Esophagus squamous epithelium (tissue), 5 donors: ENCODE measurements around the gene NFKB1. TPM values are rescaled to one million over a fixed set of nuclear protein-coding genes. Genes with fewer than 3 reads are reported as not detected.

Source experiments
- DNase-seq: peaks from one replicate; lab custom pipeline; 2025; lab: John Stamatoyannopoulos, UW
- H3K27ac ChIP-seq, 4 donors: fragments of 200-600 bp; sonication (generic); one replicate each; pipeline ENCODE4 v1.5.1; 2016 to 2019; ENCODE audit warnings: mild to moderate bottlenecking in 1 of 4
- H3K27me3 ChIP-seq, 4 donors: fragments of 200-600 bp; sonication (generic); 1 replicate in 3 of 4; 2 replicates in 1 of 4; pipeline versions ENCODE4 v1.5.1 to v1.6.0; 2017 to 2021; ENCODE audit warnings: antibody characterized with exemption in 1 of 4
- H3K36me3 ChIP-seq, 3 donors: fragments of 200-600 bp; sonication (generic); one replicate each; pipeline ENCODE4 v1.5.1; 2016 to 2019
- H3K4me1 ChIP-seq, 3 donors: fragments of 200-600 bp; sonication (generic); one replicate each; pipeline ENCODE4 v1.5.1; 2017 to 2019
- H3K4me3 ChIP-seq, 4 donors: fragments of 200-600 bp; sonication (generic); 1 replicate in 3 of 4; 2 replicates in 1 of 4; pipeline ENCODE4 v1.5.1; 2016 to 2019; ENCODE audit warnings: mild to moderate bottlenecking in 2 of 4, moderate library complexity in 1 of 4
- H3K9me3 ChIP-seq, 3 donors: fragments of 200-600 bp; sonication (generic); one replicate each; pipeline ENCODE4 v1.5.1; 2016 to 2019
- CTCF ChIP-seq, 6 experiments: fragments of 450-650 bp in 4 of 6; fragments of 200-600 bp in 2 of 6; sonication (generic) in 2 of 6; IDR thresholded peaks; one replicate each; pipeline ENCODE4 v1.5.1; 2016 to 2019; ENCODE audit warnings: antibody characterized with exemption in 6 of 6, mild to moderate bottlenecking in 4 of 6, moderate library complexity in 4 of 6
- POLR2A ChIP-seq, 4 donors: fragments of 450-650 bp; IDR thresholded peaks; one replicate each; pipeline ENCODE4 v1.6.1; 2017; ENCODE audit warnings: antibody characterized with exemption in 4 of 4, mild to moderate bottlenecking in 4 of 4, moderate library complexity in 3 of 4
- WGBS, 2 donors: methylation state at CpG; one replicate each; pipeline ENCODE4 v1.1.5; 2018; 5-methylcytosine and 5-hydroxymethylcytosine counted together
- intact Hi-C: fragments of 100-400 bp; cut with DNase I; formaldehyde crosslinking; loops from one replicate; pipeline ENCODE4 v1.15.0; 2022
- total RNA-seq, 4 donors: library from RNA; depleted of rRNA; stranded (reverse); fragments of >200 nt; gene quantifications; one replicate each; pipeline ENCODE4 v1.1.0, GENCODE V29; 2016
- donor health status: DM: yes; HTN: yes; CAD: no.

Gene NFKB1
- total RNA-seq, 4 donors from 2014 or later: 33.5 to 47.5 (median 41.4) TPM

GRCh38 chr4:102517753-102518152 lies 16.6 kb downstream of the NFKB1 start:
- H3K4me1 ChIP-seq: peaks cover 0 to 34% (median 6%) of the 10 kb centered on the region in 3 donors
- H3K4me3 ChIP-seq: no peak overlapping the region
- DNase-seq: no peak
- intact Hi-C loops: no loop called here
- no peak overlapping the region for H3K27ac ChIP-seq
- H3K36me3 ChIP-seq: no peaks in the 10 kb centered on the region
- no peaks in the 10 kb centered on the region for H3K9me3 ChIP-seq
- no peak for TF ChIP-seq POLR2A (IDR thresholded peaks at IDR 0.05)
- TF ChIP-seq CTCF (IDR thresholded peaks at IDR 0.05): no peak
- no peaks in the 10 kb centered on the region for H3K27me3 ChIP-seq

GRCh38 chr4:102518703-102519131 lies 17.6 kb downstream of the NFKB1 start:
- Histone ChIP-seq H3K27ac (no peak overlapping the region), H3K9me3 (no peaks in the 10 kb centered on the region), H3K36me3 (no peaks in the 10 kb centered on the region), H3K4me3 (no peak overlapping the region), H3K27me3 (no peaks in the 10 kb centered on the region), H3K4me1 (peaks cover 0 to 34% (median 8%) of the 10 kb centered on the region in 3 donors)
- intact Hi-C loops: no loop called here
- TF ChIP-seq CTCF (IDR thresholded peaks at IDR 0.05) (no peak), POLR2A (IDR thresholded peaks at IDR 0.05) (no peak)
- no peak for DNase-seq
- WGBS, 2 donors: 61 to 63% methylated on average over 2 of the region's 2 CpGs

- H3K4me1 ChIP-seq: peaks cover 0 to 37% (median 8%) of the 10 kb centered on the region in 3 donors
- H3K27me3 ChIP-seq: no peaks in the 10 kb centered on the region
- DNase-seq: no peak
- TF ChIP-seq POLR2A (IDR thresholded peaks at IDR 0.05) (no peak), CTCF (IDR thresholded peaks at IDR 0.05) (no peak)
- WGBS, 2 donors: 60 to 68% methylated on average over 3 of the region's 3 CpGs
- H3K36me3 ChIP-seq: no peaks in the 10 kb centered on the region
- intact Hi-C loops: no loop called here
- no peak overlapping the region for H3K27ac ChIP-seq
- H3K9me3 ChIP-seq: no peaks in the 10 kb centered on the region
- H3K4me3 ChIP-seq: no peak overlapping the region
Measured at GRCh38 chr4:102519925-102520324, 18.8 kb downstream of the NFKB1 start.

- no peaks in the 10 kb centered on the region for H3K27me3 ChIP-seq
- no peak for DNase-seq
- H3K36me3 ChIP-seq: peaks cover 0 to 9% (median 0%) of the 10 kb centered on the region in 3 donors
- no peak overlapping the region for H3K27ac ChIP-seq
- WGBS, 2 donors: 91 to 100% methylated on average over 1 of the region's 1 CpG
- no peaks in the 10 kb centered on the region for H3K9me3 ChIP-seq
- H3K4me3 ChIP-seq: no peak overlapping the region
- TF ChIP-seq CTCF (IDR thresholded peaks at IDR 0.05): no peak
- no peak for TF ChIP-seq POLR2A (IDR thresholded peaks at IDR 0.05)
- peaks cover 0 to 41% (median 8%) of the 10 kb centered on the region in 3 donors for H3K4me1 ChIP-seq
- intact Hi-C loops: no loop called here
Measured at GRCh38 chr4:102521570-102521969, 20.4 kb downstream of the NFKB1 start.

GRCh38 chr4:102522031-102522440 lies 20.9 kb downstream of the NFKB1 start:
- 27 to 31% methylated on average over 3 of the region's 3 CpGs for WGBS, 2 donors
- intact Hi-C loops: no loop called here
- H3K36me3 ChIP-seq: peaks cover 0 to 9% (median 0%) of the 10 kb centered on the region in 3 donors
- H3K27ac ChIP-seq: no peak overlapping the region
- no peak overlapping the region for H3K4me3 ChIP-seq
- peaks cover 0 to 41% (median 8%) of the 10 kb centered on the region in 3 donors for H3K4me1 ChIP-seq
- H3K27me3 ChIP-seq: no peaks in the 10 kb centered on the region
- DNase-seq: no peak
- no peak for TF ChIP-seq CTCF (IDR thresholded peaks at IDR 0.05)
- TF ChIP-seq POLR2A (IDR thresholded peaks at IDR 0.05): no peak
- H3K9me3 ChIP-seq: no peaks in the 10 kb centered on the region
